Panc1 (cell line): Measurements from ENCODE around the gene JAG1.

ENCODE experiments used
- CTCF ChIP-seq: fragments of 450-650 bp; IDR thresholded peaks from 2 replicates; pipeline ENCODE4 v1.5.1; 2017; ENCODE audit warnings: mild to moderate bottlenecking
- POLR2AphosphoS5 ChIP-seq: IDR thresholded peaks from 2 replicates; pipeline ENCODE4 v1.6.1; 2012; ENCODE audit warnings: mild to moderate bottlenecking, low read depth, low read length, moderate library complexity
- REST ChIP-seq, 2 experiments: IDR thresholded peaks; 2 replicates each; pipeline ENCODE4 v1.6.1; 2011 to 2012; ENCODE audit warnings: low read depth in 2 of 2, control low read depth in 1 of 2, low read length in 1 of 2, mild to moderate bottlenecking in 1 of 2, moderate library complexity in 1 of 2; ENCODE audit not compliant: insufficient read depth in 1 of 2
- SIN3A ChIP-seq: IDR thresholded peaks from 2 replicates; pipeline ENCODE4 v1.6.1; 2012; ENCODE audit warnings: low read depth, mild to moderate bottlenecking, low read length, moderate library complexity, borderline replicate concordance; ENCODE audit not compliant: insufficient read depth
- TCF7L2 ChIP-seq: IDR thresholded peaks from 2 replicates; pipeline ENCODE4 v1.6.1; 2011; ENCODE audit warnings: mild to moderate bottlenecking, low read depth, low read length, inconsistent platforms

GRCh38 chr20:10667560-10668167 lies 6.1 kb downstream of the JAG1 start:
- TF ChIP-seq TCF7L2 (no peak), CTCF (no peak), POLR2AphosphoS5 (no peak), REST (IDR thresholded peaks at IDR 0.05; ENCODE audit: insufficient read depth in 1 of 2, low read depth in 2 of 2, low read length in 1 of 2) (no peak), SIN3A (no peak)
